Upper lobe of left lung (tissue), 6 donors: ENCODE data around the gene MRGPRG. TPM values are rescaled to one million over a fixed set of nuclear protein-coding genes. Genes with fewer than 3 reads are reported as not detected.

Experiments
- ATAC-seq, 2 donors: fragments of 200-7000 bp; cut with Tn5 transposase; one replicate each; pipeline ENCODE4 v1.9.1; 2022; ENCODE audit warnings: mild to moderate bottlenecking in 2 of 2, moderate library complexity in 2 of 2; ENCODE audit not compliant: low FRiP score in 2 of 2
- DNase-seq, 2 donors: peaks; one replicate each; pipeline ENCODE4 v3.0.0-alpha.2; 2019 to 2020
- H3K27ac ChIP-seq, 4 donors: fragments of 200-600 bp; sonication (generic); one replicate each; pipeline ENCODE4 v1.5.1; 2016 to 2019
- H3K27me3 ChIP-seq, 4 donors: fragments of 200-600 bp; sonication (generic); one replicate each; pipeline ENCODE4 v1.5.1; 2017 to 2019
- H3K36me3 ChIP-seq, 4 donors: fragments of 200-600 bp; sonication (generic); one replicate each; pipeline ENCODE4 v1.5.1; 2016 to 2019
- H3K4me1 ChIP-seq, 4 donors: fragments of 200-600 bp; sonication (generic); one replicate each; pipeline ENCODE4 v1.5.1; 2018 to 2019
- H3K4me3 ChIP-seq, 4 donors: fragments of 200-600 bp; sonication (generic); one replicate each; pipeline ENCODE4 v1.5.1; 2017 to 2019; ENCODE audit warnings: mild to moderate bottlenecking in 2 of 4, moderate library complexity in 1 of 4
- H3K9me3 ChIP-seq, 4 donors: fragments of 200-600 bp; sonication (generic); one replicate each; pipeline ENCODE4 v1.5.1; 2018 to 2019
- CTCF ChIP-seq, 6 experiments: fragments of 450-650 bp in 4 of 6; fragments of 200-600 bp in 2 of 6; sonication (generic) in 2 of 6; IDR thresholded peaks; one replicate each; pipeline ENCODE4 v1.5.1; 2016 to 2019; ENCODE audit warnings: antibody characterized with exemption in 6 of 6
- EP300 ChIP-seq, 4 donors: sonication (generic); formaldehyde crosslinking; IDR thresholded peaks; one replicate each; pipeline ENCODE4 v1.5.1; 2017; ENCODE audit warnings: antibody characterized with exemption in 4 of 4, control low read depth in 2 of 4
- POLR2A ChIP-seq, 4 donors: fragments of 450-650 bp; IDR thresholded peaks; one replicate each; pipeline ENCODE4 v1.5.1; 2016 to 2017; ENCODE audit warnings: antibody characterized with exemption in 4 of 4, mild to moderate bottlenecking in 2 of 4
- POLR2AphosphoS5 ChIP-seq, 2 donors: sonication (generic); formaldehyde crosslinking; IDR thresholded peaks; one replicate each; pipeline ENCODE4 v1.5.1; 2017; ENCODE audit warnings: antibody characterized with exemption in 2 of 2
- whole genome bisulfite sequencing, 2 donors: methylation state at CpG; one replicate each; pipeline ENCODE4 v1.1.5; 2017 to 2018; 5-methylcytosine and 5-hydroxymethylcytosine counted together
- total RNA-seq, 6 donors: library from RNA; depleted of rRNA in 4 of 6; stranded (reverse); fragments of >200 nt in 4 of 6; gene quantifications; one replicate each; pipeline versions ENCODE4 v1.1.0 to v1.2.1, GENCODE V29; 2016 to 2021
- donor health status: DM: no; HTN: no; CAD: no; lungs with moderate emphysema.
- donor health status: DM: no; HTN: yes; CAD: no; lungs with severe emphysema.

Gene MRGPRG
- total RNA-seq, 6 donors from 2014 or later = not detected

GRCh38 chr11:3243880-3244279 is 25.3 kb upstream of the MRGPRG start:
- no peak overlapping the region for H3K4me3 ChIP-seq
- WGBS, 2 donors = 80 to 92% methylated on average over 1 of the region's 1 CpG
- no peaks in the 10 kb centered on the region for H3K4me1 ChIP-seq
- H3K27me3 ChIP-seq = no peaks in the 10 kb centered on the region
- H3K9me3 ChIP-seq = no peaks in the 10 kb centered on the region
- no peak for TF ChIP-seq EP300 (IDR thresholded peaks at IDR 0.05)
- no peak for TF ChIP-seq POLR2AphosphoS5 (IDR thresholded peaks at IDR 0.05)
- no peak for TF ChIP-seq POLR2A (IDR thresholded peaks at IDR 0.05)
- no peak for TF ChIP-seq CTCF (IDR thresholded peaks at IDR 0.05)
- no peak for DNase-seq
- ATAC-seq = no peak
- no peaks in the 10 kb centered on the region for H3K36me3 ChIP-seq
- no peak overlapping the region for H3K27ac ChIP-seq

GRCh38 chr11:3237119-3237518 is 18.5 kb upstream of the MRGPRG start:
- no peak overlapping the region for H3K27ac ChIP-seq
- H3K27me3 ChIP-seq = no peaks in the 10 kb centered on the region
- no peak overlapping the region for H3K4me3 ChIP-seq
- 83 to 87% methylated on average over 2 of the region's 2 CpGs for WGBS, 2 donors
- TF ChIP-seq CTCF (IDR thresholded peaks at IDR 0.05) = no peak
- TF ChIP-seq POLR2A (IDR thresholded peaks at IDR 0.05) = no peak
- TF ChIP-seq EP300 (IDR thresholded peaks at IDR 0.05) = no peak
- TF ChIP-seq POLR2AphosphoS5 (IDR thresholded peaks at IDR 0.05) = no peak
- H3K4me1 ChIP-seq = peaks cover 0 to 4% (median 0%) of the 10 kb centered on the region in 4 donors
- H3K36me3 ChIP-seq = no peaks in the 10 kb centered on the region
- no peaks in the 10 kb centered on the region for H3K9me3 ChIP-seq
- ATAC-seq (no peak), DNase-seq (no peak)

GRCh38 chr11:3234846-3235245 is 16.2 kb upstream of the MRGPRG start:
- Histone ChIP-seq H3K4me1 (peaks cover 0 to 7% (median 0%) of the 10 kb centered on the region in 4 donors), H3K9me3 (no peaks in the 10 kb centered on the region), H3K27ac (no peak overlapping the region), H3K36me3 (no peaks in the 10 kb centered on the region), H3K4me3 (no peak overlapping the region), H3K27me3 (no peaks in the 10 kb centered on the region)
- TF ChIP-seq POLR2AphosphoS5 (IDR thresholded peaks at IDR 0.05) = no peak
- TF ChIP-seq EP300 (IDR thresholded peaks at IDR 0.05) = no peak
- TF ChIP-seq POLR2A (IDR thresholded peaks at IDR 0.05) = no peak
- TF ChIP-seq CTCF (IDR thresholded peaks at IDR 0.05) = no peak
- DNase-seq (no peak), ATAC-seq (no peak)
- WGBS, 2 donors = 62 to 64% methylated on average over 7 of the region's 7 CpGs

GRCh38 chr11:3232956-3233355 is 14.3 kb upstream of the MRGPRG start:
- Histone ChIP-seq H3K4me3 (no peak overlapping the region), H3K27me3 (no peaks in the 10 kb centered on the region), H3K4me1 (peaks cover 0 to 7% (median 0%) of the 10 kb centered on the region in 4 donors), H3K36me3 (no peaks in the 10 kb centered on the region), H3K9me3 (no peaks in the 10 kb centered on the region), H3K27ac (no peak overlapping the region)
- peak in 1 of 2 donors; percentile 45 for DNase-seq
- TF ChIP-seq EP300 (IDR thresholded peaks at IDR 0.05) = no peak
- no peak for TF ChIP-seq POLR2AphosphoS5 (IDR thresholded peaks at IDR 0.05)
- no peak for TF ChIP-seq CTCF (IDR thresholded peaks at IDR 0.05)
- TF ChIP-seq POLR2A (IDR thresholded peaks at IDR 0.05) = no peak
- no peak for ATAC-seq
- WGBS, 2 donors = 86 to 87% methylated on average over 18 to 21 of the region's 21 CpGs
